GOT3 (cell line): ENCODE results near the gene TPRN.

Experiments used
- DNase-seq: peaks from one replicate; lab custom pipeline; 2025; ENCODE audit warnings: mixed read lengths; lab: John Stamatoyannopoulos, UW

Gene TPRN

GRCh38 chr9:137189297-137190295 is 10.9 kb downstream of the TPRN start:
- DNase-seq = no peak

GRCh38 chr9:137188490-137189296 is 11.8 kb downstream of the TPRN start, which contains the start of the genes ANAPC2 and SSNA1:
TSS of gene ANAPC2 (minus strand) at chr9:137188560. CDS start at chr9:137188532, 28 bp downstream.
TSS of gene SSNA1 (plus strand) at chr9:137188676. CDS start at chr9:137188727, 51 bp downstream.
- DNase-seq = peak; percentile 81

GRCh38 chr9:137188086-137188489 is 12.5 kb downstream of the TPRN start:
- no peak for DNase-seq

DNA sequence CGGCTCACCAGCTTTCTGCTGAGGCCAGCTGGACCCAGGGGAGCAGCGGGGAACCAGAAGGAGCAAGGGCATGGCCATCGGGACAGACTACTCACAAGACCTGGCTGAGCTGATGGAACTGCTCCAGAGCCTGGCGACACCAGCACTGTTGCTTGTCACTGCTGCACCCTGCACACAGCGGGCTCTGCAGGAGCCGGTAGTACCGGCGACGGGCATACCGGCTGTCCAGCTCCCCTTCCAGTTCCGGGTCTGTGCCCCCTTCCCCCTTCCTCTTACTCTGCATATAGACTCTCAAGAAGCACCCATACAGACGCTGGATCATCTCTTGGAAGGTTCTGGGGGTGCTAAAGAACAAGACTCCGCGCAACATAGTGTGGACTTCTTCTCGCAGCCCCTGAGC is 13.2 kb downstream of the TPRN start:
- DNase-seq = no peak

- no peak for DNase-seq
Observed at GRCh38 chr9:137186385-137186784, 14.2 kb downstream of the TPRN start.

DNA sequence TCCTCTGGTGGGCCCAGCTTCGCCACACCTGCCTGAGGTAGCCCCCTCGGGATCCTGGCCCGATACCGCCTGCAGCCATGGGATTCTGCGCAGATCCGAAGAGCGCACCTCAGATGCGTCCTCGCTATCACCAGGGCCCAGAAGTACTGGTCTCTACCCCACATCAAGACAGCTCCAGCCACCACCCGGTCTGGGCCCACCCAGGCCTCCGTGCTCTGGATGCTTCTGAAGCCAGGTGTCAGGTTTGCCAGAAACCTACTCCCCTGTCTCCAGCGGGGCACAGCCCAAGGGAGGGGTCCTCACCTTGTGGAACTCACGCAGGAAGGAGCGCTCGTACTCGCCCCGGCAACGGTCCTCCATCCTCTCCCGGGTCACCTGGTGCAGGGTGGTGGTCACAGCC is 14.6 kb downstream of the TPRN start:
- DNase-seq = no peak

GRCh38 chr9:137184881-137185660 is 15.5 kb downstream of the TPRN start:
- DNase-seq = no peak

DNA sequence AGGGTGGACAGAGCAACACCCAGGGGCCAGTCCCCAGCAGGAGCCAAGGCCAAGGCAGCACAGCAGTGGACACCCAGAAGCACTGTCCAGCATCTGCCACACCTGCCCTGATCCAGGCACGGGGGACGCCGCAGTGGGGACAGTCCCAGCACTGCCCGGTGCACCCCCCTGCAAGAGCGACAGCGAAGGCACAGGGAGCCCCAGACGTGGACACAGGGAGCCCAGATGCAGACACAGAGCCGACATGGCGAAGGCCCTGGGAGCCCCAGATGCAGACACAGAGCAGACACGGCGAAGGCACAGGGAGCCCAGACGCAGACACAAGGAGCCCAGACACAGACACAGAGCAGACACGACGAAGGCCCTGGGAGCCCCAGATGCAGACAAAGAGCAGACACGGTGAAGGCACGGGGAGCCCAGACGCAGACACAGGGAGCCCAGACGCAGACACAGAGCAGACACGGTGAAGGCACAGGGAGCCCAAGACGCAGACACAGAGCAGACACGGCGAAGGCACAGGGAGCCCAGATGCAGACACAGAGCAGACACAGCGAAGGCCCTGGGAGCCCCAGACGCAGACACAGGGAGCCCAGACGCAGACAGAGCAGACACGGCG is 16.5 kb downstream of the TPRN start:
- DNase-seq = no peak

DNA sequence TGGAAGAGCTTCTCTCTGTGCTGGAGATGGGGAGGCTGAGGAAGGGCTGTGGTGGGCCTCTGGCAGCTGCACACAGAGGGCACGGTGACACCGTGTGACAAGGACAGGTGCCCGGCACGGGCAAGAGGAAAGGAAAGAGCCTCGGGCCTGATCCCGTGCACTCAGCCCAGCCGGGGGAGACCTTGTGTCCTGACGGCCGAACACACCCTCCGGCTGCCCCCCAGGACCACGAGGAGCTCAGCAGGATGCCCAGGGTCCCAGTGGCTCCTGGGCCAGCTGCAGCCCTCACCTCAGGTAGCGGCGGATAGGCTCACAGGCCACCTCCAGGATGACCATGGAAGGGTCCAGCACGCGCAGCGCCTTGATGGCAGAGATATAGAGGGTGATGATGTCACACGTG is 17.7 kb downstream of the TPRN start:
- no peak for DNase-seq

DNA sequence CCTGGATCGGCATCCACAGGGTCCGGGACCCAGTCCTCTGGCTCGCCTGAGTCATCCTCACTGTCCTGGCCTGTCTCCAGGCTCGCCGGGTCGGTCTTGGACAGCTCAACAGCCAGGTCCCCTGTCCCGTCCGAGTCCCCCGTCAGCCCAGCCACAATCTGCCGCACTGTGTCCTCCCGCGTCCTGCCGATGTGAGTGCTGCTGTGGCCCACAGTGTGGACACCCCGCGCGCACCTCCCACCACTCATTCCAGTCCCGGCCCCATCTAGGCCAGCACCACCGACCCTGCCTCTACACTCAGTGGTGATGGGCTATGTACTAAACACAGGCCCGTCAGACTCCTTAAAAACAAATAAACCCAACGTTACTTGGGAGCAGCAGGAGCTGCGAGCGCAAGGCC is 18.9 kb downstream of the TPRN start:
- no peak for DNase-seq

DNA sequence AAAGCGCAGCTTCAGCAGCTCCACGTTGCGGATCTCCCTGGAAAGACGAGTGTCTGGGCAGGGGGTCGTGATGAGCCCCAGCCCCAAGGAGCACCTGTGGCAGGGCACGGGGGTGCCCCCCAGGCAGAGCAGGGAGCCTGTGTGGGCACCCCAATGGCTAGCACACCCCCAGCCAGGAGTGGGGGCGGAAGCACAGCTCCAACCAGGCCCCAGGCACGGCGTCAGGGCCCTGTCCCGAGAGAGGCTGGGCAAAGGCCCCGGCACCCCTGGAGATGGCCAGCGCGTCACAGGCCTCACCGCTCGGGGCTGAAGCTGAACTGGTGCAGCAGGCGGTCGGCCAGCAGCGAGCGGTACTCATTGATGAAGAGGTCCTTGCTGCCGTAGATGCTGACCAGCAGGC is 20.1 kb downstream of the TPRN start:
- no peak for DNase-seq

DNA sequence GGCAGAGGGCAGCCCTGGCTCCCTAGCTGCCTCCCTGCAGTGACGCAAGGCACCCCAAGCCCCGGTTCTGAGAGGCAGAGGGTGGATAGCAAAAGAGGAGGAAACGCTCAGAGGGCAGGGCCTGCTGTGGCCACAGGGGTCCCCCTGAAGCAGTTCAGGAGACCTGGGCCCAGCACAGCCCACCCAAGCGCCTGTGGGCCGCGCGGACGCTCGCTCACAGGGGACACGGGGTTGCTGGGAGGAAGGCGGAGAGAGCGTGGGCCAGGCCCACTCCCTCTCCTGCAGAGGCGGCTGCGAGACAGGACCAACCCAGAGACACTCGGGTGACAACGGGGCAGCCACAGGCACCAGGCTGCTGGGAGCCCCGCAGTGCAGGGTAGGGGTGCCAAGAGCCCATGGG is 20.8 kb downstream of the TPRN start:
- DNase-seq = no peak

DNA sequence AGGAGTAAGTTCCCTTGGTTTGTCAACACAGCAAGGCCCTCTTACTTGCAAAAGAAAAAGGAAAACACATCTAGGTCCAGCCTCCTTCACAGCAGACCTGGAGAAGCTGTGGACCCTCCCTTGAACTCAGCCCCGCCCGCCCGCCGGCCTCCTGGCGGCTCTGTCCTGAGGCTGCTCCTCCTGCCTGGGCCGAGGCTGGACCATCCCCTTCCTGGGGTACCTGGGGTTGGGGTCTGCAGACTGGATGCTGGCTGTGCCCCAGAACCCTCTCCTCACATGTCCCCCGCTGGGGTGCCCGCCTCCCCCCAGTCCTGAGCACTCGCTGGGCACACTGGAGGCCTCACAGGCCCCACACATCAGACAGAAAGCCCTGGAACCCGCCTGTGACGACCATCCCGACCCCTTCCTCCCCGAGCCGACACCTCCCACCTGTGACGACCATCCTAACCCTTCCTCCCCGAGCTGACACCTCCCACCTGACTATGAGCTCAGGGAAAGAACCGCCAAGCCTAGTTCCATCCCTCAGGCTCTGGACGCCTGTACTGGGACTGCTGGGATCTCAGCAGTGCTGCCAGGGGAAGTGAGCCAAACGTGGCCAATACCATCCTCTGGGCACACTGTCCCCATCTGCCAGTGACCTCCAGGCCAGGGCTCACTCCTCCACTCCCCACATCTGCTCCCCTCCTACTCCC is 21.5 kb downstream of the TPRN start:
- DNase-seq = no peak

GRCh38 chr9:137178201-137178938 is 22.2 kb downstream of the TPRN start:
- DNase-seq = no peak

- DNase-seq = no peak
Observed at GRCh38 chr9:137176302-137177182, 24.0 kb downstream of the TPRN start.

DNA sequence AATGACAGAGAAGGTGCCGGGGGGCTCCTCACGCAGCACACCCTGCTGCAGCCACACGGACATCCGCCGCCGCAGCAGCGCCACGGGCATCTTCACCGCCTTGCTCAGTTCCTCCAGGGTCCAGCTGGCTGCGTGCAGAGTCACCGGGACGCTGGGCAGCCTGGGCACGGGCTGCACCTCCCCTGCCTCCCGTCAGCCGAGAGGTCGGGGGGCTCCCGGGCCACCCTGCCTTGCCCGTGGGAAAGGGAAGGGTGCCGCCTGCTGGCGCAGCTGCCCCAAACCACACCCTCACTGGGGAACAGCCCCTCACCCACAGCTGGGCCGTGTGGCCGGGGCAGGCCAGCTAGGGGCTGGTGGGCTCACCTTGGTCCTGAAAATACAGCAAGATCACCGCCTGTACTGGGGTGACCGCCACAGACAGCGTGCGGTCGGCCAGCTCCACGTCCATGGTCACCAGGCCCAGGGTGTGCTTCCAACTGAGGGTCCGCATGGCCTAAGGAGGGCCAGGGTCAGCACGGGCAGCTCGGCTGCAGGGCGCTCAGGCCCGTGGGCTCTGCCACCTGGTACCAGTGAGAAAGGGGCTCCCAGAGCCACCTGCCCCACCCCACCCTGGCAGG is 25.1 kb downstream of the TPRN start:
- DNase-seq = no peak

GRCh38 chr9:137174722-137175293 is 25.7 kb downstream of the TPRN start:
- DNase-seq = no peak
